Stimulated activated CD8-positive, alpha-beta memory T cell treated with anti-CD3 and anti-CD28 coated beads, Interleukin-4, amount 100 ng/mL, for 24 hours (primary cell): ENCODE results near the gene GPRC5C.
"Not testable (repeated sequence)": the region's sequence is repeated elsewhere in the genome, so short reads cannot be mapped to it uniquely, and the experiment has no call there.

Source experiments
- DNase-seq: peaks from one replicate; pipeline ENCODE4 v3.0.0-alpha.2; 2020; ENCODE audit warnings: low read depth

The GPRC5C gene

DNA sequence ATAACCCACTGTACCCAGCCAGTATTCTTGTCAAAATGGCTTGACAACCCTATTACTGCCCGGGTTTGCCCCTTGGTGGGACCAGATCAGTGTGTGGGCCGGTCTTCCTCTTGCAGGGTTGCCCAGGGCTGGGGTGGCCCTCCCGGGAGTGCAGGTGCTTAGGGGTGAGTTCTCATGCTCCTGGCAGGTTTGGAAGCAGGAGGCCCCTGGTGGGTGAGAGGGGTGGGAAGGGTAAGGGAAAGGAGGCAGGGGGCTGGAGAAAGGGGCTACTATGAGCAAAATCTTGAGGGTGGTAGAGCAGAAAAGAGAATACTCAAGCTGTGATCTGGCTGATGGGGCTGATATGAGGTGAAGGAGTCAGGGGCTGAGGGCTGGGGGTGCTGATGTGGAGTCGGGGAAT, 41.0 kb downstream of the GPRC5C start:
- DNase-seq = no peak

DNA sequence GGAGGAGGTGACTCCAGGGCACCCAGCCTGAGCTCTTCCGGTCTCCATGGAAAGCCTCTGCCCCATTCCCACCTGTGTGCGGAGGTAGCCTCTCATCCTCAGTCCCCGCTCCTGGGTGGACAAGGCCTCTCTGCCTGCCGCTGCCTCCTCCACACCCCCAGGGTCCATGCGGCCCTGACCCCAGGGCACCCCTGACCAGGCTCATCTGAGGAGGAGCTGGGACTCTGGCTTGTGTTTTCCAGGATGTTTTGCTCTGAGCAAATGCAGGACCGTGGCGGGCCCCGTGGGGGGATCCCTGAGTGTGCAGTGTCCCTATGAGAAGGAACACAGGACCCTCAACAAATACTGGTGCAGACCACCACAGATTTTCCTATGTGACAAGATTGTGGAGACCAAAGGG, 41.4 kb downstream of the GPRC5C start:
- no peak for DNase-seq

DNA sequence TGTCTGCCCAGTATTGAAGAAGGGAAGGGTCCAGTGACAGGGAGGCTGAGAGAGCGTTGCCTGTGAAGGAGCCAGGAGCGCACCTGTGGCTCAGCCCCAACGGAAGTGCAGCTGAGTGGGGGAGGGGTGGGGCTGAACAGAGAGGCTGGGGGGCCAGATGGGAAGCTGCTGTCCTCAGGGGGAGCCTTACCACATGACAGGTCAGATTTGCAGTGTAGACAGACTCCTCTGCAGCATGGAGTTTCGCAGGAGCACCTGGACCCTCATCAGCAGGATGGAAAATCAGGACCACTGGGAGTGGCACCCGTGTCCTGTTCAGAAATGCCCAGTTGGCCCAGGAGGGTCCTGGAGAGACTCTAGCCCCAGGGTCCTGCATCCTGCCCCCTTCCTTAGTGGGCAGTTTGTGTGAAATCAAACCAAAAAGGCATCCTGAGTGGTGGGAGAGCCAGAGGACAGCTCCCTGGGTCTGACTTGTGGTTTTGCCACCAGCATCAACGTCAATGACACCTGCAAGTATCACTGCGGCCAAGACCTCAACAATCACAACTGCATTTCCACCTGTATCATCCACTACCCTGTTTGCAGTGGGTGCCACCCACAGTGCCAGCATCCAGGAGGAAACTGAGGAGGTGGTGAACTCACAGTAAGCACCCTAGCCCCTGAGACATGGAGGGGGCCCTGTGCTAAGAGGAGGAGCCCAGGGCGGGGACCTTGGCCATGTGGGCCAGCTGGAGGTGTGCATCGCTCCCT, 42.3 kb downstream of the GPRC5C start:
- no peak for DNase-seq

DNA sequence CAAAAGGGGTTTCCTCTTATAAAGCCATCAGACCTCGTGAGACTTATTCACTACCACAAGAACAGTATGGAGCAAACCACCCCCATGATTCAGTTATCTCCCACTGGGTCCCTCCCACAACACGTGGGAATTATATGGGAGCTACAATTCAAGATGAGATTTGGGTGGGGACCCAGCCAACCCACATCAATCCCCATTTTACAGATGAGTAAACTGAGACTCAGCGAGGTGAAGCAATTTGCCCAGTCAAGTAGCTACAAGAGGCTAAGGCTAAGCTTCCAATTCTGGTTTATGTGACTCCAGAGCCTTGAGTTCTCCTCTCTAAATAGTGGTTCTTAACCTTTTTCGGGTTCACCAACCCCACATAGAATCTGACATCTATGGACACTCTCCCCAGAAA, 43.3 kb downstream of the GPRC5C start:
- DNase-seq = no peak

DNA sequence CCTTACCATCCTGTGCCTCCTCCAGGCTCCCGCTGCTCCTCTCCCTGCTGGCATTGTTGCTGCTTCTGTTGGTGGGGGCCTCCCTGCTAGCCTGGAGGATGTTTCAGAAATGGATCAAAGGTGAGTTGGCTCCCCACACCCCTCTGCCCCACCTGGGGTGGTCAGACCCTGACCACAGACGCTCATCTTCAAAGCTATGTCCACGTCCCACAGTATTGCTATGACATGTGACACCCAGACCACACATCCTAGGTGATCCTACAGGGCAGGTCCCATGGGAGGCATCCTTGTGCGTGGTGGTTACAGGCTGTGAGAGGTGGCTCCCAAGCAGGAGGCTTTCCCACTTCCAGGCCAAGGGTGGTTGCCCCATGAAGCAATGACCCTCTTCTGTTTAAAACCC, 45.5 kb downstream of the GPRC5C start:
- DNase-seq = no peak

DNA sequence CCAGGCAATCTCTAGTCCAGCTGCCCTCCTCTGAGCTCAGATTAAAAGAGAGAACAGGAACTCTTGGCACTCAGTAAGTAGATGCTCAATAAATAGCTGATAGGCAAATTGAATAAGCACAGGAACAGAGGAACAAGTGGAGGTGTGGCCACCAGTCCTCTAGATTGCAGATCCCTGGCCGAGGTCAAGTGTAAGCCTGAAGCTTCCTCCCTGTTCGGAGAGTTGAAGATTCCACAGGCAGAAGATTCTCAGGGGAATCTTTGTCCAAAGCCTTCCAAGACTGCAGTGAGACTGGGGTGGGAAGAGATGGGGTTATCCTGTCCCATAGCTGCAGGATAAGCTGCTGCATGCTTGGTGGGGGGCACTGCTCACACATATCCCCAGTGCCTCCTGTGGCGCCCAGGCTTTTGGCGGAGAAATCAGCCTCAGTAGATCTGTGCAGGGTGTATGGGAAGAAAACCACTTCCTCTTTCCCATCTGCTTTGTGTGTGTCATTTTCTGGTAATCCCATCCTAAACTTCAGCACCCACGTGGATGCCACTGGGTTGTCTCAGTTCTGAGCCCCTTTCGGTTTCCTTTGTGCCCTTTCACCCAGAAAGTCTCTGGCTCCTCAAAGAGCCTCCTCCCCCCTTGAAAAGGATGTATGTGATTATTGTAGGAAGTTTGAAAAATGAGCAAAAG, 46.7 kb downstream of the GPRC5C start:
- DNase-seq = no peak

DNA sequence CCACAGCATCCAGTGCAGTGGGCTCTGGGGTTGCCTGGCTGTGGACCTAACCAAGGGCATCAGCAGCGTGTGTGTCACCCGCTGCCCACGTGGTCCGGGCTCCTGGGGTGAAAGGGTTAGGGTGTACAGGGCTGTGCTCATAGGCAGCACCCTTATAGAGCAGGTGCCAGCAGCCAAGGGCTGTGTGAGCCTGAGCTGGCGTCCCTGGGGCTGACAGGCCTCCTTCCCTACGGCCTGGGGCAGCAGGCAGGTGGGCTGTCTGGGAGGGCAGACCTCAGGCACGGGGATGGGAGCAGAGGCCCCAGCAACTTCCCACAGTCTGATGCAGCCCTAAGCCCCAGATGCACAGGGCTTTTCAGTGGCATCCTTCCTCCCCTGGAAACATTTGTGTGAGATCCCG, 48.4 kb downstream of the GPRC5C start:
- DNase-seq = no peak

DNA sequence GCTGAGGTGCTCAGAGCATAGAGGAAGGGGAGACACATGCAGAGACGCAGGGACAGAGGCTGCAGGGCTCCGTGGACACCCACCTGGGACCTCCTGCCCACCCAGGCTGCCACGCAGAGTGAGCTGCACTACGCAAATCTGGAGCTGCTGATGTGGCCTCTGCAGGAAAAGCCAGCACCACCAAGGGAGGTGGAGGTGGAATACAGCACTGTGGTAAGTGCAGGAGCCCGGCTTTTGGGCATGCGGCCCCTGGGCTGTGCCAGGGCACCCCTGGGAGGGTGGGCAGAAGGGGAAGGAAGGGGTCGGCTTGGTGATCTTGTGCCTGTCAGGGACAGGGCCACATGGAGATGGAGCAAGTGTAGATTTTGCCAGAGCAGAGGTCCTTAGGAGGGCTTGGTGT, 49.7 kb downstream of the GPRC5C start:
- no peak for DNase-seq

DNA sequence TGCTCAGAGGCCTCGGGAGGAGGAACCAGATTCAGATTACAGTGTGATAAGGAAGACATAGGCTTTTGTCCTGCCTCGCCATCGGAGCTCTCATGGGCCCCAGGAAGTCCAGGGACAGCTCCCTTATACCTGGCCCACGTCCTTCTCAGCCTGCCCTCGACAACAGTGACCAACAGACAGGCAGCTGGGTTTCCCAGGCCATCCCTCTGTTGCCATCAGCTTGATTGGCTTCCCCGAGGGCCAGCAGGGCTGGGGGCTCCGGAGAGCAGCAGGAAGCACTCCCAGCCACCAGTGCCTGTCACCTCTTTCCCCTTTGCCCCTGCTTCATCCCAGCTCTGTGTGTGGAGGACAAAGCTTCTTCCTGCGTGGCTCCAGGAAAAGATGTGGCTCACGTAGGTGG, 52.2 kb downstream of the GPRC5C start:
- DNase-seq = no peak

DNA sequence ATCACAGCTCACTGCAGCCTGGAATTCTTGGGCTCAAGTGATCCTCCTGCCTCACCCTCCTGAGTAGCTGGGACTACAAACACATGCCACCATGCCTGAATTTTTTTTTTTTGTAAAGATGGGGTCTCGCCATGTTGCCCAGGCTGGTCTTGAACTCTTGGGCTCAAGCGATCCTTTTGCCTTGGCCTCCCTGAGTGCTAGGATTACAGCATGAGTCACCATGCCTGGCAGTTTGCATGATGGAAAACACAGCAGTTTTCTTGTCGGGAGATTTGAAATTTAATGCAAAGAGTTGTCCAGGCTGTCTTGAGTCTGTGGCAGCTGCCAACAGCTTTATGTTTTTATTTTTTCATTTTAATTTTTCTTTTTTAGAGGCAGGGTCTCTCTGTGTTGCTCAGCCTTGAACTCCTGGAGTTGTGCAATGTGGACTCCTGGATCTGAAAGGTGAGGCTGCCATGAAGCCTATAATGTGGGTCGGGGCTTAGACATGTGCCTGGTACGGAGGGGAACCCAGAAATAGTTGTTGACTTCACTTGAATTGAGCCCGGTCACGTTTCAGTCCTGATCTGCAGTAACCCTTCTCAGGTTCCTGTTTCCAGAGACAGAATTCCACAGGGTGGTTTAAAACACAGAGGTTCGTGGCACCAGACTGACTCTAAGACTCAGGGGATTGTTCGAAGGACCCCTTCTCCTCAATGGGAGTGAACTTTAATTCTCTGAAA, 53.3 kb downstream of the GPRC5C start:
- no peak for DNase-seq

DNA sequence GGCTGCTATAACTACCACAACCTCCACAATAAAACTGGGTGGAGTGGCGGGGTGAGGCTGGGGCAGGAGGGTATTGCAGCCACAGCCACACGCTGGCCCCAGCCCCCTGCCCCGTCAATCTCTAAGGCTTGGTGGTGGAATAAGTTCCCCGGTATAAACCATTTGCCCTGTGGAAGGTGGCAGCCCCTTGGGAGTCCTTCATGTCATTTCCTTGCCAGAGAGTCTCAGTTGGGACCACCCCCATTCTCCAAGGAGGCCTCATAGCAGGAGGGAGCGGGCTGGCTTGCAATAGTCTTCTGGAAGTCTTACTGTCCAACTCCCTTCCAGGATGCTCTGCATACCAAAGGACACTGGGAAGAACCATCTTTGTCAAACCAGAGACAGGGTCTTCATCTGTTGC, 54.0 kb downstream of the GPRC5C start:
- no peak for DNase-seq

DNA sequence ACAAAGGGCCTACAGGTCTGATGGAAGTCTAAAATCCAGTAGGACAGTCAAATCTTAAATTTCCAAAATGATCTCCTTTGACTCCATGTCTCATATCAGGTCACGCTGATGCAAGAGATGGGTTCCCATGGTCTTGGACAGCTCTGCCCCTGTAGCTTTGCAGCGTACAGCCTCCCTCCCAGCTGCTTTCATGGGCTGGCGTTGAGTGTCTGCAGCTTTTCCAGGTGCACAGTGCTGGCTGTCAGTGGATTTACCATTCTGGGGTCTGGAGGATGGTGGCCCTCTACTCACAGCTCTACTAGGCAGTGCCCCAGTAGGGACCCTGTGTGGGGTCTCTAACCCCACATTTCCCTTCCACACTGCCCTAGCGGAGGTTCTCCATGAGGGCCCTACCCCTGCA, 56.4 kb downstream of the GPRC5C start:
- not testable (repeated sequence) for DNase-seq

DNA sequence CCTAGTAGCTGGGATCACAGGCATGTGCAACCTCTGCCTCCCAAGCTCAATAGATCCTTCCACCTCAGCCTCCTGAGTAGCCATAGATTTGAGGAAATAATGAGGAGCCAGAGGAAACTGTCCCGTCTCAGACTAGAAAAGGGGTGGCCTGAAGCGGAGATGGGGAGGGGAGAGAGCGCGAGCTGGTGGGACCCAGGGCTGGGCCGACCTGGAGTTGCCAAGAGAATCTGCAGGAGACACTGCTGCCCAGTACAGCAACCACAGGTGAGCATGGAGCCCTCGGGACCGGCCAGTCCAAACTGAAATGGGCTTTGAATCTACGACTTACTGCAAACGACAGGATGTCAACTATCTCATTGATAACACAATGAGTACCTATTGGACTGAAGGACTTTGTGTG, 58.8 kb downstream of the GPRC5C start:
- DNase-seq = no peak

DNA sequence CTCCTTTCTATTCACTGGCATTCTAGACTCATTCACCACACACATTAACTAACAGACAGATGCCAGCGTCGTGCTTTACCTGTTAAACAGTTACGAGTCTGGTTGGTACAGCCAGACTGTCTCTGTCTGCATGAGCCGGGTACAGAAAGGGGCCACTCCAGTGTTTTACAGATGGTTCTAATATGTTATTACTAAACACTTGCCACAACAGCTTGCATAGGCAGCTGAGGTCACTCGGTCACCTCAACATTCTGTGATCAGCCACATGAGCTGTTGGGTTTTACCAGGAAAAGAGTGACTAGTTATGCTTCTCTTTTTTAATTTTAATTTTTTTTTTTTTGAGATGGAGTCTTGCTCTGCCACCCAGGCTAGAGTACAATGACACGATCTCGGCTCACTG, 59.7 kb downstream of the GPRC5C start:
- no peak for DNase-seq

DNA sequence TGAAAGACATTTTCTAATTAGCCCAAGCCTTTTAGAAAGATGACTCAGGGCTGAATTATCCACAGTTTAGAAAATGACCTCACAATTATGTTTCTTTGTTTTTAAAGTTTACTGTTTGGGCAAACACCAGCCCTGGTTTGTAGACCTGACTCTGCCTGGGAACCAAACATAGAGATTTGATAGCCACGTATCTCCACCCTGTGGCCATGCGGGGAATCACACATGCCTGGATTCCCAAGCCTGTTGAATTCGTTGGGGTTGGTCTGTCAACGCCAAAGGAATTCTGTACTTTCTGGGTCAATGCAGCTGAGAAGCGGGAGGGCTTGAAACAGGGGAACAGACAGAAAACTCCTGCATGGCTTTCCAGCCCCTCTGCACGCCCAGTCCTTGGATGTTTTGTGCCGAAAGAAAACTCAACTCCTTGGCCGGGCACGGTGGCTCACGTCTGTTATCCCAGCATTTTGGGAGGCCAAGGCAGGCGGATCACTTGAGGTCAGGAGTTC, 61.5 kb downstream of the GPRC5C start:
- peak; percentile 45 for DNase-seq
